ENCODE measurements around the gene PDE9A. TPM values are rescaled to one million over a fixed set of nuclear protein-coding genes. Genes with fewer than 3 reads are reported as not detected.

The PDE9A gene
- total and polyA plus RNA-seq, 2 of the 4 experiments (the other 2 are of a cell fraction), result 0.89 to 0.90 TPM

DNA sequence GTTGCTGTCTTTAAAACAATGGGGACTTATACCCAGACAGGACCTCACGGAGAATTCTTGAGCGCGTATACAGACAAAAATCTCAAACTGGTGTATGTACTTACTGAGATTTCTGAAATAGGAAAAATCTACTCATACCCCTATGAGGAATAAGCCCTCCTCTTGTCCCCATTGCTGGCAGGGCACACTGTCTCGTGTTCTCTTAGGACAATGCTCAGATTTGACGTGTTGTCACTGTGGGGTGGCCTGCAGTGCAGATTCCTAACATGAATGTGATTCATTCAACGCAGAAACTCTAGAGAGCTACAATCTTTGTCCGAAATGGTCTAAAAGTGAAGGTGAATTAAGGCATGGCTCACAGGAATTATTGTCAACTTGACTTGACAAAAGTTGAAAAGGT lies 31.1 kb upstream of the PDE9A start:
- no peak overlapping the region for H3K4me2 ChIP-seq (ENCODE audit: low read depth, low read length)
- no peak overlapping the region for H3K27ac ChIP-seq (ENCODE audit: insufficient read depth, low read length)
- H3K18ac ChIP-seq (ENCODE audit: low read depth, low read length), result no peak overlapping the region
- dilution Hi-C loops (cut with HindIII; ENCODE audit: low sequenced_read_pairs, unreplicated experiment), result no loop called here
- ATAC-seq (ENCODE audit: low read depth), result no peak
- H4K5ac ChIP-seq (ENCODE audit: low read depth, low read length), result no peak overlapping the region
- no peak overlapping the region for H3K14ac ChIP-seq (replicated peaks; ENCODE audit: low read depth, low read length)
- H4K8ac ChIP-seq (ENCODE audit: low read depth in 2 of 2, low read length in 2 of 2), result no peak overlapping the region
- no peaks in the 10 kb centered on the region for H3K79me1 ChIP-seq (ENCODE audit: low read depth in 1 of 2, low read length in 2 of 2)
- no peak overlapping the region for H3K4ac ChIP-seq (ENCODE audit: low read depth, low read length)
- DNase-seq, result no peak
- H3K9me3 ChIP-seq (ENCODE audit: control insufficient read depth, insufficient read depth, low read length), result no peaks in the 10 kb centered on the region
- no peak overlapping the region for H2BK15ac ChIP-seq (ENCODE audit: low read depth, low read length)
- no peak overlapping the region for H3K23ac ChIP-seq (ENCODE audit: low read depth, low read length)
- H2AK5ac ChIP-seq (ENCODE audit: low read depth, low read length), result no peak overlapping the region
- no peak overlapping the region for H3K4me3 ChIP-seq (ENCODE audit: insufficient read depth, low read depth, low read length)
- TF ChIP-seq RFX5 (IDR thresholded peaks at IDR 0.05; ENCODE audit: low read depth, low read length) (no peak), CHD1 (IDR thresholded peaks at IDR 0.05; ENCODE audit: low read depth, low read length) (no peak), SMC3 (IDR thresholded peaks at IDR 0.05; ENCODE audit: low read depth, low read length) (no peak), MAZ (IDR thresholded peaks at IDR 0.05; ENCODE audit: borderline replicate concordance, low read depth, low read length) (no peak), CEBPB (IDR thresholded peaks at IDR 0.05; ENCODE audit: low read depth, low read length) (no peak), NFE2L2 (IDR thresholded peaks at IDR 0.05; ENCODE audit: low read depth, low read length) (no peak), USF2 (IDR thresholded peaks at IDR 0.05; ENCODE audit: low read depth, low read length) (no peak), FOS (IDR thresholded peaks at IDR 0.05; ENCODE audit: low read depth, low read length) (no peak), RCOR1 (IDR thresholded peaks at IDR 0.05; ENCODE audit: insufficient replicate concordance, low read length) (no peak), ELK1 (IDR thresholded peaks at IDR 0.05; ENCODE audit: borderline replicate concordance, low read depth, low read length) (no peak), MXI1 (IDR thresholded peaks at IDR 0.05; ENCODE audit: borderline replicate concordance, low read depth, low read length) (no peak), MAFK (IDR thresholded peaks at IDR 0.05; ENCODE audit: low read depth, low read length) (no peak), POLR2A (IDR thresholded peaks at IDR 0.05; ENCODE audit: low read depth, low read length) (no peak), RAD21 (IDR thresholded peaks at IDR 0.05; ENCODE audit: low read length) (no peak), BHLHE40 (IDR thresholded peaks at IDR 0.05; ENCODE audit: low read depth, low read length) (no peak)
- TF ChIP-seq, protein P1, sequence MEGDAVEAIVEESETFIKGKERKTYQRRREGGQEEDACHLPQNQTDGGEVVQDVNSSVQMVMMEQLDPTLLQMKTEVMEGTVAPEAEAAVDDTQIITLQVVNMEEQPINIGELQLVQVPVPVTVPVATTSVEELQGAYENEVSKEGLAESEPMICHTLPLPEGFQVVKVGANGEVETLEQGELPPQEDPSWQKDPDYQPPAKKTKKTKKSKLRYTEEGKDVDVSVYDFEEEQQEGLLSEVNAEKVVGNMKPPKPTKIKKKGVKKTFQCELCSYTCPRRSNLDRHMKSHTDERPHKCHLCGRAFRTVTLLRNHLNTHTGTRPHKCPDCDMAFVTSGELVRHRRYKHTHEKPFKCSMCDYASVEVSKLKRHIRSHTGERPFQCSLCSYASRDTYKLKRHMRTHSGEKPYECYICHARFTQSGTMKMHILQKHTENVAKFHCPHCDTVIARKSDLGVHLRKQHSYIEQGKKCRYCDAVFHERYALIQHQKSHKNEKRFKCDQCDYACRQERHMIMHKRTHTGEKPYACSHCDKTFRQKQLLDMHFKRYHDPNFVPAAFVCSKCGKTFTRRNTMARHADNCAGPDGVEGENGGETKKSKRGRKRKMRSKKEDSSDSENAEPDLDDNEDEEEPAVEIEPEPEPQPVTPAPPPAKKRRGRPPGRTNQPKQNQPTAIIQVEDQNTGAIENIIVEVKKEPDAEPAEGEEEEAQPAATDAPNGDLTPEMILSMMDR (conservative IDR thresholded peaks at IDR 0.05; ENCODE audit: low read depth, low read length), result no peak
- no peak overlapping the region for H2BK5ac ChIP-seq (ENCODE audit: low read depth, low read length, poor library complexity, severe bottlenecking)
- H2AK9ac ChIP-seq (replicated peaks; ENCODE audit: low read depth, low read length, poor library complexity), result no peak overlapping the region
- H2BK20ac ChIP-seq (ENCODE audit: low read depth, low read length), result no peak overlapping the region
- no peak overlapping the region for H3K9ac ChIP-seq (ENCODE audit: low read depth, low read length)
- intact Hi-C loops (cut with micrococcal nuclease), result no loop called here
- in situ Hi-C loops (cut with MboI; ENCODE audit: low sequenced_read_pairs), result no loop called here
- WGBS, 2 experiments (ENCODE audit: extremely low coverage in 2 of 2, insufficient read length in 1 of 2), result 53% methylated on average over 2 of the region's 7 CpGs; no CpG with 5 or more reads in 1 of the 2 experiments
- no peaks in the 10 kb centered on the region for H3K9me1 ChIP-seq (ENCODE audit: insufficient read depth, low read length)
- H2AFZ ChIP-seq (replicated peaks; ENCODE audit: low read length, poor library complexity), result no peak overlapping the region
- H2BK120ac ChIP-seq (ENCODE audit: low read depth, low read length), result no peak overlapping the region
- H4K20me1 ChIP-seq (ENCODE audit: insufficient read depth, low read length), result no peaks in the 10 kb centered on the region
- no peak overlapping the region for H4K91ac ChIP-seq (ENCODE audit: insufficient read depth, low read depth, low read length)
- ChIA-PET POLR2A (ENCODE audit: unreplicated experiment) (no interaction called here), CTCF (interaction anchor here (0.6 kb wide), 1 partner anchor 110 kb away, joined by 3 read pairs; no protein-coding TSS in a partner anchor)
- no TSS peak for BruUV-seq (replicated peaks)
- no peaks in the 10 kb centered on the region for H3K4me1 ChIP-seq (ENCODE audit: control insufficient read depth, insufficient read depth, low read length)
- H3K36me3 ChIP-seq (ENCODE audit: control insufficient read depth, insufficient read depth, low read length), result no peaks in the 10 kb centered on the region
- no peak overlapping the region for H3K56ac ChIP-seq (ENCODE audit: extremely low read depth, insufficient read depth, low read length)
- peaks cover 54% of the 10 kb centered on the region for H3K27me3 ChIP-seq (ENCODE audit: control insufficient read depth, insufficient read depth, low read length)
